HCT116 (cell line): ENCODE measurements around the gene SLA2. TPM values are rescaled to one million over a fixed set of nuclear protein-coding genes. Genes with fewer than 3 reads are reported as not detected.

ENCODE experiments used
- ATAC-seq: fragments of 200-7000 bp; cut with Tn5 transposase; 2 replicates; pipeline ENCODE4 v1.9.1; 2020; ENCODE audit warnings: mild to moderate bottlenecking, moderate library complexity
- BruUV-seq: library from RNA; stranded (reverse); fragments of 400-500 nt; replicated peaks from 2 replicates; lab custom pipeline; 2021; lab: Mats Ljungman, UMichigan
- CTCF ChIA-PET: fragments of 300-600 bp; sonication (Branson Sonifier 250); formaldehyde crosslinking; loops from one replicate; lab custom pipeline; 2021; ENCODE audit warnings: antibody characterized with exemption; lab: Charles Lee
- POLR2A ChIA-PET: fragments of 300-600, 350-600 bp; sonication (Branson Sonifier 250); formaldehyde crosslinking; loops from one replicate; lab custom pipeline; 2021; ENCODE audit warnings: antibody characterized with exemption; lab: Charles Lee
- RAD21 ChIA-PET, 2 experiments: fragments of 300-600 bp; sonication (Branson Sonifier 250); formaldehyde crosslinking; loops; one replicate each; lab custom pipeline; 2023; ENCODE audit warnings: low total read pairs in 2 of 2; ENCODE audit not compliant: uncharacterized antibody in 2 of 2, unreplicated experiment in 2 of 2, low non-redundant PET in 1 of 2; lab: Charles Lee
- DNase-seq: peaks from one replicate; pipeline ENCODE4 v3.0.0-alpha.2; 2010; ENCODE audit warnings: low read depth, low spot score
- H2AFZ ChIP-seq: fragments of 200-600 bp; shearing (Covaris generic), sonication (generic); 2 replicates; pipeline ENCODE4 v1.6.1; 2017; ENCODE audit warnings: low read depth, mixed run types, mixed read lengths, antibody characterized with exemption, low read length; ENCODE audit not compliant: poor library complexity, severe bottlenecking
- H3K27ac ChIP-seq: 2 replicates; pipeline ENCODE4 v1.5.1; 2012; ENCODE audit warnings: low read depth, low read length
- H3K27me3 ChIP-seq: fragments of 200-600 bp; sonication (generic); 2 replicates; pipeline ENCODE4 v1.6.1; 2016; ENCODE audit warnings: mixed run types, low read length, mixed read lengths; ENCODE audit not compliant: insufficient read depth
- H3K36me3 ChIP-seq, 2 experiments: fragments of 200-500 bp in 1 of 2; fragments of 200-600 bp in 1 of 2; sonication (Bioruptor generic) in 1 of 2; sonication (generic) in 1 of 2; 2 replicates each; pipeline versions ENCODE4 v1.5.1 to v1.6.1; 2014 to 2016; ENCODE audit warnings: low read length in 2 of 2, inconsistent platforms in 1 of 2, mixed read lengths in 1 of 2, mixed run types in 1 of 2; ENCODE audit not compliant: insufficient read depth in 2 of 2, control insufficient read depth in 1 of 2
- H3K4me1 ChIP-seq, 2 experiments: fragments of 200-600 bp in 1 of 2; sonication (generic) in 1 of 2; 2 replicates each; pipeline versions ENCODE4 v1.5.1 to v1.6.1; 2012 to 2017; ENCODE audit warnings: low read length in 2 of 2, inconsistent platforms in 1 of 2, mild to moderate bottlenecking in 1 of 2, mixed read lengths in 1 of 2, mixed run types in 1 of 2, moderate library complexity in 1 of 2; ENCODE audit not compliant: insufficient read depth in 2 of 2, control insufficient read depth in 1 of 2
- H3K4me2 ChIP-seq: fragments of 200-600 bp; sonication (generic); 2 replicates; pipeline ENCODE4 v1.6.1; 2017; ENCODE audit warnings: mixed run types, low read length, mixed read lengths
- H3K4me3 ChIP-seq, 2 experiments: fragments of 200-600 bp in 1 of 2; sonication (generic) in 1 of 2; replicated peaks in 1 of 2; 2 replicates each; pipeline ENCODE4 v1.5.1; 2011 to 2016; ENCODE audit warnings: low read length in 2 of 2, control low read depth in 1 of 2, low read depth in 1 of 2, mild to moderate bottlenecking in 1 of 2, mixed read lengths in 1 of 2, mixed run types in 1 of 2
- H3K79me2 ChIP-seq: fragments of 200-600 bp; sonication (generic); 2 replicates; pipeline ENCODE4 v1.6.1; 2017; ENCODE audit warnings: mild to moderate bottlenecking, mixed run types, low read length, moderate library complexity, mixed read lengths; ENCODE audit not compliant: insufficient read depth
- H3K9ac ChIP-seq: fragments of 200-600 bp; sonication (generic); 2 replicates; pipeline ENCODE4 v1.6.1; 2016; ENCODE audit warnings: low read length, mixed read lengths
- H3K9me2 ChIP-seq: fragments of 200-600 bp; sonication (generic), shearing (Covaris generic); 2 replicates; pipeline ENCODE4 v1.6.1; 2017; ENCODE audit warnings: mixed run types, mild to moderate bottlenecking, moderate library complexity; ENCODE audit not compliant: insufficient read depth
- H3K9me3 ChIP-seq, 2 experiments: fragments of 200-500 bp in 1 of 2; fragments of 200-600 bp in 1 of 2; sonication (Bioruptor generic) in 1 of 2; sonication (generic) in 1 of 2; 2 replicates each; pipeline ENCODE4 v1.6.1; 2014 to 2017; ENCODE audit warnings: low read length in 2 of 2, mixed read lengths in 2 of 2, inconsistent platforms in 1 of 2, low read depth in 1 of 2, mild to moderate bottlenecking in 1 of 2, mixed run types in 1 of 2, moderate library complexity in 1 of 2; ENCODE audit not compliant: control insufficient read depth in 1 of 2, insufficient read depth in 1 of 2
- H4K20me1 ChIP-seq: fragments of 200-600 bp; sonication (generic), shearing (Covaris generic); 2 replicates; pipeline ENCODE4 v1.6.1; 2017; ENCODE audit warnings: mixed run types, mild to moderate bottlenecking, moderate library complexity; ENCODE audit not compliant: insufficient read depth
- CEBPB ChIP-seq: IDR thresholded peaks from 2 replicates; pipeline ENCODE4 v1.6.1; 2012; ENCODE audit warnings: low read depth
- EGR1 ChIP-seq: IDR thresholded peaks from 2 replicates; pipeline ENCODE4 v1.6.1; 2012; ENCODE audit warnings: low read depth
- EZH2phosphoT487 ChIP-seq: fragments of 200-600 bp; IDR thresholded peaks from 2 replicates; pipeline ENCODE4 v1.6.1; 2018; ENCODE audit warnings: antibody characterized with exemption, borderline replicate concordance
- FOSL1 ChIP-seq: IDR thresholded peaks from 2 replicates; pipeline ENCODE4 v1.6.1; 2012; ENCODE audit warnings: low read depth
- JUND ChIP-seq: IDR thresholded peaks from 2 replicates; pipeline ENCODE4 v1.6.1; 2012
- POLR2AphosphoS5 ChIP-seq: IDR thresholded peaks from 2 replicates; pipeline ENCODE4 v1.6.1; 2011; ENCODE audit warnings: mild to moderate bottlenecking, low read depth, low read length, moderate library complexity
- SIN3A ChIP-seq: IDR thresholded peaks from 2 replicates; pipeline ENCODE4 v1.6.1; 2012; ENCODE audit warnings: low read depth
- SP1 ChIP-seq: IDR thresholded peaks from 2 replicates; pipeline ENCODE4 v1.6.1; 2012; ENCODE audit warnings: low read depth
- SRF ChIP-seq: IDR thresholded peaks from 2 replicates; pipeline ENCODE4 v1.6.1; 2012; ENCODE audit warnings: low read depth
- TCF7L2 ChIP-seq: IDR thresholded peaks from 2 replicates; pipeline ENCODE4 v1.7.0; 2011; ENCODE audit warnings: borderline replicate concordance, inconsistent platforms; ENCODE audit not compliant: insufficient read depth, insufficient read length; ENCODE audit errors: extremely low read depth
- ZFX ChIP-seq: fragments of 450-650 bp; IDR thresholded peaks from 2 replicates; pipeline ENCODE4 v1.6.1; 2017
- ZNF274 ChIP-seq: fragments of 200-500 bp; sonication (Bioruptor generic); IDR thresholded peaks from 2 replicates; pipeline ENCODE4 v1.6.1; 2014; ENCODE audit warnings: mild to moderate bottlenecking, low read depth, low read length, inconsistent platforms
- intact Hi-C: fragments of 100-400 bp; cut with micrococcal nuclease; formaldehyde crosslinking; loops from 2 replicates; pipeline ENCODE4 v1.10.0; 2022
- total RNA-seq: library from RNA; stranded (reverse); gene quantifications from one replicate; pipeline ENCODE4 v1.2.1, GENCODE V29; 2021; ENCODE audit not compliant: unreplicated experiment
- TF ChIP-seq, protein P1 (sequence below): IDR thresholded peaks from 2 replicates; pipeline ENCODE4 v1.6.1; 2012; ENCODE audit warnings: low read depth
- TF ChIP-seq, protein P2 (sequence below): IDR thresholded peaks from 2 replicates; pipeline ENCODE4 v1.6.1; 2011; ENCODE audit warnings: mild to moderate bottlenecking, low read length, moderate library complexity; ENCODE audit not compliant: insufficient replicate concordance; ENCODE audit errors: extremely low read depth
- TF ChIP-seq, protein P3 (sequence below): IDR thresholded peaks from 2 replicates; pipeline ENCODE4 v1.6.1; 2012

Gene SLA2
- total RNA-seq, 1 experiment from 2014 or later: 0.12 TPM

DNA sequence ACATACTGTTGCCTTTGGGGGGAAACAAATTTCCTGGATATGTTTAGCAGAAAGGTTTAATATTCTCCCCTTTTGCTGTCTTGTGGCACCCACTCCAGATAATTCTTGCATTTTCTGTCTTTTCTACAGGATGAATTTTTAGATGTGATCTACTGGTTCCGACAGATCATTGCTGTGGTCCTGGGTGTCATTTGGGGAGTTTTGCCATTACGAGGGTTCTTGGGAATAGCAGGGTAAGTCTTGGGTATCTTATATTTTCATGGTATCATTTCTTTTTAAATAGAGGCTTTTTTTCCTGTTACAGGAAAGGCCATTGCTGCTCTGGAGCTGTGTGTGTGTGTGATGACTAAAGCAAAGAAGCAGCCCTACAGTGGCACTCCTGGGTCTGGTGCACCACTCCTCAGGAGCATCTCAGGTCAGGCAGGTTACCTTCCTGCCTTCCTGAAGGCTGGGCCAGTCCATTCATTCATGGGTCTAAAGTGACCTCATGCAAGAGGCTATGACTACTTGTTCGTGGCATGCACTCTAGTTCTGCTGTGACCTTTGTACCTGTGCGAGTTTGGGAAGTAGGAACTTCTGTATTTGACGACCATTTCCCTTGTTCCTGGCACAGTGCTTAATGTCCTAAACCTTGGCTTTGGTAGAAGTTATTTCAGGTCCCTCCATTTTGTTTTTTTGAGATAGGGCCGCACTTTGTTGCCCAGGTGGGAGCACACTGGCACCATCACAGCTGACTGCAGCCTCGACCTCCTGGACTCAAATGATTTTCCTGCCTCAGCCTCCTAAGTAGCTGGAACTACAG lies 38.2 kb downstream of the SLA2 start:
- Histone ChIP-seq H3K4me2 (peak overlapping the region; percentile 93), H3K4me1 (peaks cover 23 to 30% of the 10 kb centered on the region in 2 experiments), H3K9ac (peak overlapping the region; percentile 88), H3K36me3 (peaks cover 23 to 49% of the 10 kb centered on the region in 2 experiments), H4K20me1 (peaks cover 5% of the 10 kb centered on the region; the same call in 1 of the 2 replicates), H3K27me3 (no peaks in the 10 kb centered on the region), H3K79me2 (peaks cover 50% of the 10 kb centered on the region), H3K9me2 (no peaks in the 10 kb centered on the region), H3K4me3 (peak overlapping the region; percentile 76 to 100), H2AFZ (no peak overlapping the region), H3K27ac (peak overlapping the region; percentile 88), H3K9me3 (no peaks in the 10 kb centered on the region)
- no peak for TF ChIP-seq CEBPB
- TF ChIP-seq, protein P1, sequence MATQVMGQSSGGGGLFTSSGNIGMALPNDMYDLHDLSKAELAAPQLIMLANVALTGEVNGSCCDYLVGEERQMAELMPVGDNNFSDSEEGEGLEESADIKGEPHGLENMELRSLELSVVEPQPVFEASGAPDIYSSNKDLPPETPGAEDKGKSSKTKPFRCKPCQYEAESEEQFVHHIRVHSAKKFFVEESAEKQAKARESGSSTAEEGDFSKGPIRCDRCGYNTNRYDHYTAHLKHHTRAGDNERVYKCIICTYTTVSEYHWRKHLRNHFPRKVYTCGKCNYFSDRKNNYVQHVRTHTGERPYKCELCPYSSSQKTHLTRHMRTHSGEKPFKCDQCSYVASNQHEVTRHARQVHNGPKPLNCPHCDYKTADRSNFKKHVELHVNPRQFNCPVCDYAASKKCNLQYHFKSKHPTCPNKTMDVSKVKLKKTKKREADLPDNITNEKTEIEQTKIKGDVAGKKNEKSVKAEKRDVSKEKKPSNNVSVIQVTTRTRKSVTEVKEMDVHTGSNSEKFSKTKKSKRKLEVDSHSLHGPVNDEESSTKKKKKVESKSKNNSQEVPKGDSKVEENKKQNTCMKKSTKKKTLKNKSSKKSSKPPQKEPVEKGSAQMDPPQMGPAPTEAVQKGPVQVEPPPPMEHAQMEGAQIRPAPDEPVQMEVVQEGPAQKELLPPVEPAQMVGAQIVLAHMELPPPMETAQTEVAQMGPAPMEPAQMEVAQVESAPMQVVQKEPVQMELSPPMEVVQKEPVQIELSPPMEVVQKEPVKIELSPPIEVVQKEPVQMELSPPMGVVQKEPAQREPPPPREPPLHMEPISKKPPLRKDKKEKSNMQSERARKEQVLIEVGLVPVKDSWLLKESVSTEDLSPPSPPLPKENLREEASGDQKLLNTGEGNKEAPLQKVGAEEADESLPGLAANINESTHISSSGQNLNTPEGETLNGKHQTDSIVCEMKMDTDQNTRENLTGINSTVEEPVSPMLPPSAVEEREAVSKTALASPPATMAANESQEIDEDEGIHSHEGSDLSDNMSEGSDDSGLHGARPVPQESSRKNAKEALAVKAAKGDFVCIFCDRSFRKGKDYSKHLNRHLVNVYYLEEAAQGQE: no peak
- no peak for TF ChIP-seq EZH2phosphoT487
- no peak for TF ChIP-seq ZNF274
- TF ChIP-seq JUND: no peak
- no peak for TF ChIP-seq EGR1
- TF ChIP-seq FOSL1: no peak
- TF ChIP-seq SIN3A: no peak
- TF ChIP-seq SRF: no peak
- TF ChIP-seq, protein P2, sequence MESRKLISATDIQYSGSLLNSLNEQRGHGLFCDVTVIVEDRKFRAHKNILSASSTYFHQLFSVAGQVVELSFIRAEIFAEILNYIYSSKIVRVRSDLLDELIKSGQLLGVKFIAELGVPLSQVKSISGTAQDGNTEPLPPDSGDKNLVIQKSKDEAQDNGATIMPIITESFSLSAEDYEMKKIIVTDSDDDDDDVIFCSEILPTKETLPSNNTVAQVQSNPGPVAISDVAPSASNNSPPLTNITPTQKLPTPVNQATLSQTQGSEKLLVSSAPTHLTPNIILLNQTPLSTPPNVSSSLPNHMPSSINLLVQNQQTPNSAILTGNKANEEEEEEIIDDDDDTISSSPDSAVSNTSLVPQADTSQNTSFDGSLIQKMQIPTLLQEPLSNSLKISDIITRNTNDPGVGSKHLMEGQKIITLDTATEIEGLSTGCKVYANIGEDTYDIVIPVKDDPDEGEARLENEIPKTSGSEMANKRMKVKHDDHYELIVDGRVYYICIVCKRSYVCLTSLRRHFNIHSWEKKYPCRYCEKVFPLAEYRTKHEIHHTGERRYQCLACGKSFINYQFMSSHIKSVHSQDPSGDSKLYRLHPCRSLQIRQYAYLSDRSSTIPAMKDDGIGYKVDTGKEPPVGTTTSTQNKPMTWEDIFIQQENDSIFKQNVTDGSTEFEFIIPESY: no peak
- TF ChIP-seq, protein P3, sequence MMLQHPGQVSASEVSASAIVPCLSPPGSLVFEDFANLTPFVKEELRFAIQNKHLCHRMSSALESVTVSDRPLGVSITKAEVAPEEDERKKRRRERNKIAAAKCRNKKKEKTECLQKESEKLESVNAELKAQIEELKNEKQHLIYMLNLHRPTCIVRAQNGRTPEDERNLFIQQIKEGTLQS: no peak
- no peak for TF ChIP-seq TCF7L2
- no peak for TF ChIP-seq ZFX
- no peak for TF ChIP-seq SP1
- TF ChIP-seq POLR2AphosphoS5: no peak
- BruUV-seq: no TSS peak
- ChIA-PET POLR2A (interaction anchor here (0.7 kb wide), 1 partner anchor 921 kb away, joined by 3 read pairs; no protein-coding TSS in a partner anchor), CTCF (interaction anchor here (1.3 kb wide), 1 partner anchor 40 kb away, joined by 3 read pairs; no protein-coding TSS in a partner anchor), RAD21 (no interaction called here)
- intact Hi-C loops: loop anchor here (10.0 kb wide), 1 partner anchor 133 kb away; no protein-coding TSS in a partner anchor
- DNase-seq (no peak), ATAC-seq (no peak)
